Measurements from ENCODE around the gene ZNF655.

GRCh38 chr7:99562832-99563231 is 4.4 kb downstream of the ZNF655 start:
- TF ChIP-seq POLR2AphosphoS5 (IDR thresholded peaks at IDR 0.05; ENCODE audit: low read depth, low read length) (no peak), TCF7L2 (IDR thresholded peaks at IDR 0.05; ENCODE audit: low read depth, low read length) (no peak)
- TF ChIP-seq, protein P1, sequence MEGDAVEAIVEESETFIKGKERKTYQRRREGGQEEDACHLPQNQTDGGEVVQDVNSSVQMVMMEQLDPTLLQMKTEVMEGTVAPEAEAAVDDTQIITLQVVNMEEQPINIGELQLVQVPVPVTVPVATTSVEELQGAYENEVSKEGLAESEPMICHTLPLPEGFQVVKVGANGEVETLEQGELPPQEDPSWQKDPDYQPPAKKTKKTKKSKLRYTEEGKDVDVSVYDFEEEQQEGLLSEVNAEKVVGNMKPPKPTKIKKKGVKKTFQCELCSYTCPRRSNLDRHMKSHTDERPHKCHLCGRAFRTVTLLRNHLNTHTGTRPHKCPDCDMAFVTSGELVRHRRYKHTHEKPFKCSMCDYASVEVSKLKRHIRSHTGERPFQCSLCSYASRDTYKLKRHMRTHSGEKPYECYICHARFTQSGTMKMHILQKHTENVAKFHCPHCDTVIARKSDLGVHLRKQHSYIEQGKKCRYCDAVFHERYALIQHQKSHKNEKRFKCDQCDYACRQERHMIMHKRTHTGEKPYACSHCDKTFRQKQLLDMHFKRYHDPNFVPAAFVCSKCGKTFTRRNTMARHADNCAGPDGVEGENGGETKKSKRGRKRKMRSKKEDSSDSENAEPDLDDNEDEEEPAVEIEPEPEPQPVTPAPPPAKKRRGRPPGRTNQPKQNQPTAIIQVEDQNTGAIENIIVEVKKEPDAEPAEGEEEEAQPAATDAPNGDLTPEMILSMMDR (IDR thresholded peaks at IDR 0.05), result no peak

All from Panc1 (cell line).